Embryonic facial prominence (tissue), 1 donor: ENCODE data around the gene CENPVL2.
"Not testable (repeated sequence)": the region's sequence is repeated elsewhere in the genome, so short reads cannot be mapped to it uniquely, and the experiment has no call there.

Experiments used
- DNase-seq: peaks from one replicate; pipeline ENCODE4 v3.0.0-alpha.2; 2016; ENCODE audit errors: extremely low spot score

Gene CENPVL2

GRCh38 chrX:51682720-51683062, at the start of gene CENPVL2:
CENPVL2 (minus strand) TSS chrX:51682831; CDS start chrX:51682831, 0 bp downstream.
- DNase-seq = not testable (repeated sequence)

- DNase-seq = no peak
Measured at GRCh38 chrX:51728202-51728601, 45.6 kb upstream of the CENPVL2 start.

GRCh38 chrX:51712943-51713647, 30.5 kb upstream of the CENPVL2 start:
- DNase-seq = not testable (repeated sequence)

GRCh38 chrX:51710277-51711164, 27.9 kb upstream of the CENPVL2 start, which contains the start of gene CENPVL1:
CENPVL1 (plus strand) TSS chrX:51710512; CDS start chrX:51710512, 0 bp downstream.
- DNase-seq = not testable (repeated sequence)

- no peak for DNase-seq
Measured at GRCh38 chrX:51697397-51697796, 14.8 kb upstream of the CENPVL2 start.

- DNase-seq = no peak
Measured at GRCh38 chrX:51694254-51694653, 11.6 kb upstream of the CENPVL2 start.

- DNase-seq = not testable (repeated sequence)
Measured at GRCh38 chrX:51681808-51682719, 567 bp downstream of the CENPVL2 start.

- not testable (repeated sequence) for DNase-seq
Measured at GRCh38 chrX:51679689-51680433, 2.8 kb downstream of the CENPVL2 start.

GRCh38 chrX:51665981-51666380, 16.6 kb downstream of the CENPVL2 start:
- no peak for DNase-seq

GRCh38 chrX:51643377-51643776, 39.3 kb downstream of the CENPVL2 start:
- no peak for DNase-seq

GRCh38 chrX:51641421-51642021, 41.1 kb downstream of the CENPVL2 start:
- DNase-seq = no peak

- not testable (repeated sequence) for DNase-seq
Measured at GRCh38 chrX:51636511-51636910, 46.1 kb downstream of the CENPVL2 start.
